HS-27A (cell line): ENCODE measurements around the gene CERK.
"Not testable (repeated sequence)": the region's sequence is repeated elsewhere in the genome, so short reads cannot be mapped to it uniquely, and the experiment has no call there.

Source experiments
- DNase-seq: peaks from one replicate; pipeline ENCODE4 v3.0.0-alpha.2; 2012; ENCODE audit warnings: low read depth, missing footprints

CERK gene

GRCh38 chr22:46646531-46647215 lies 91.4 kb downstream of the CERK start:
- DNase-seq, result no peak

GRCh38 chr22:46642840-46643480 lies 95.1 kb downstream of the CERK start:
- DNase-seq, result not testable (repeated sequence)

- no peak for DNase-seq
Observed at GRCh38 chr22:46641811-46642266, 96.2 kb downstream of the CERK start.

- no peak for DNase-seq
Observed at GRCh38 chr22:46640293-46641055, 97.6 kb downstream of the CERK start.

DNA sequence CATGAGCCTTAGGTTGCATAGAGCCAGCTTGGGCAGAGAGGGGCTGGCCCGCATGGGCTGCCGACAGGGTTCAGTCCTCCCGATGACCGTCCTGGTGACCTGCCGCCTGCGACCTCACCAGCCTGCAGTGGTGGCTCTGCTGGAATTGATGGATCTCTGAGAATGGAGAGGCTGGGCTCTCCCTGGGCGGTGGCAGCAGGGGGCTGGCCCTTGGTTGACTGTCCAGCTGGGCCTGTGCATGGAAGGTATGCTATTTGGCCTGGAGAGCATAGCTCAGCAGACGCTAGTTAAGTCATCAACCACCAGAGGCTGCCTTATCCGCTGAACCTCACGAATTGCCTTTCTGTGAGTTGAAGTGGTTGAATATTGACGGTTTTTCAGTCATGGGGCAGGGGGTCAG lies 98.2 kb downstream of the CERK start:
- no peak for DNase-seq

GRCh38 chr22:46638601-46639431 lies 99.2 kb downstream of the CERK start:
- DNase-seq, result no peak

DNA sequence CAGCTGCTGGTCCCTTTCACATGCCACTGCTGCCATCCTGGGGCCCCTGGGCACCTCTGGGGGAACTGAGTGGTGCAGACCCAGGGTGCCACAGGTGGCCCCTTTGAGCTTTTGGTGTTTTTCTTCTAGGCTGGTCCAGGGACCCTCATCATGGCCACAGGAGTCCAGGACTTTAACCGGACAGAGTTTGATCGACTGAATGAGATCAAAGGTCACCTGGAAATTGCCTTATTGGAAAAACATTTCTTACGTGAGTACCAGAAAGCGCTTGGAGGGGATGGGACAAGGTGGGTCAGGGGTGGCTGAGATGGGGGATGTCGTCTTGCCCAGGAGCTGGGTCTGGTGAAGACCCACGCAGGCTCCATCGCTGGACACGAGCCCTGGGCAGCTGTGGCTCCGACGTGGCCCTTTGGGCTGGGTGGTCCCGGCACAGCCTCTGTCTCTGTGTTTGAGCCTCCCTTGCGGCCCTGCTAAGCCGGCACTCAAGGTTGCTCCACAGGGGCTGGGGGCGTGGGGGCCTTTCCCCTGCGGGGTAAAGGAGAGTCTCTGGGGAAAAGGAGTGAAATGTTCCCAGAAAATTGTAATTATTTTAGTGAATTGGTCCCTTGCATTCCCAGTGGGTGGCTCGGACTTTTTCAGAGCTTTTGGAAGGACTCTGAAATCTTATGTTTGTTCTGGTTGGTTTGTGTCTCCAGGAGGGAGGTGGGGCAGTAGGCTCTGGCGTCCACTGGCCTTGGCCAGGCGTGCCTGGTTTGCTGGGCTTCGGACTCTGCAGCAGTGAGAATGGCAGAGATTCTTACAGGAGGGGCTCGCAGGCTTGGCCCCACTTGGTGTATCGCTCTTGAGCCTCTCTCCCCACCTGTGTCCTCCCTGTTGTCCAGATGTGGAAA lies 100.1 kb downstream of the CERK start:
- no peak for DNase-seq

DNA sequence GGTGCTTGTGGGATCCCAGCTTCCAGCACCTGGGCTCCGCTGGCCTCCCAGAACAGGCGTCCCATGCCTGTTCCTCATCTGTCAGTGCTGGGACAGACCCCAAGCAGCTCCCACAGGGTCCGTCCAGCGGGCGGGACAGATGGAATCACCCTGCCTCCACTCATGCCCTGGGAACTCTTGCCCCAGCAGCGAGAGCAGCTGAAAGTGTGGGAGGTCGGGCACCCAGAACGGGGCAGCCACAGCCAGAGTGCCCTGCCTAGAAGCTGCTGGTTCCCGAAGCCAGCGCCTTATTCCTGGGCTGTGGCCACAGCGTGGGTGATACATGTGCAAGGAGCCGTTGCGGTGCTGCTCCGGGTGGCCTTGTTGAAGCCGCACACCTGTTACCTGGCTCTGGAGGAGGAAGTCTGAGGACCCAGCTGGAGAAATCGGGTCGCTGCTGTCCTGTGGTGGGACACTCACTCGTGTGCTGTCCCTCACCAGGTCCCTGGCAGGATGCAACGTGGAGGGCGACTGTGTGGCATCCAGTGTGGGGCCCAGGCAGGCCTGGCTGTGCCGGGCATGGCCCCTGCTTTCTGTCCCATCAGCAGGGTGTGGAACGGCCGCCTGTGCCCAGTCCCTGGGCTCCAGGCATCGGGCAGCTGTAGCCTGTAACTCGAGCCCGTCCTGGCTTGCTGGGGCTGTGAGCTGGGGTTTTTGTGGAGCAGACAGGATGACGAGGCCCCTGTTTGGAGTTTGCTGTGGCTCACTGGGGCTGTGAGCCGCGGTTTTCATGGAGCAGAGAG lies 101.6 kb downstream of the CERK start:
- no peak for DNase-seq

DNA sequence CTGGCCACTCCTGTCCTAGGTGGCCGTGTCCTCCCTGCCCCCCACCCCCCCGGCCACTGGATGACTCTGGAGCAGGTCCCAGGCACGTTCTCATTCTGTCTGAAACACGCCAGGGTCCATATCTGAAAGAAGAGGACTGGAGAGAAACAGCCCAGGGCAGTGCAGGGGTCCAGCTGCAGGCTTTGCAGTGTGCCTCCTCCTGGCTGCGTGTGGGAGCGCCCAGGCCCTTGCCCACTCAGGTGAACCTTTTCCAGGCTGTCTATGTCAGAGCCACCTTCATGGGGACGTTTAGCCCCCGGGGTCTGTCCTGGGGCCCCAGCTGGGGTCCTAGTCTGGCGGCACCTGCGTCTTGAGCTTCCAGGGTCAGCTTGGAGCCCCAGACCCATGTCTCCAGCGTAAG lies 102.3 kb downstream of the CERK start:
- no peak for DNase-seq

DNA sequence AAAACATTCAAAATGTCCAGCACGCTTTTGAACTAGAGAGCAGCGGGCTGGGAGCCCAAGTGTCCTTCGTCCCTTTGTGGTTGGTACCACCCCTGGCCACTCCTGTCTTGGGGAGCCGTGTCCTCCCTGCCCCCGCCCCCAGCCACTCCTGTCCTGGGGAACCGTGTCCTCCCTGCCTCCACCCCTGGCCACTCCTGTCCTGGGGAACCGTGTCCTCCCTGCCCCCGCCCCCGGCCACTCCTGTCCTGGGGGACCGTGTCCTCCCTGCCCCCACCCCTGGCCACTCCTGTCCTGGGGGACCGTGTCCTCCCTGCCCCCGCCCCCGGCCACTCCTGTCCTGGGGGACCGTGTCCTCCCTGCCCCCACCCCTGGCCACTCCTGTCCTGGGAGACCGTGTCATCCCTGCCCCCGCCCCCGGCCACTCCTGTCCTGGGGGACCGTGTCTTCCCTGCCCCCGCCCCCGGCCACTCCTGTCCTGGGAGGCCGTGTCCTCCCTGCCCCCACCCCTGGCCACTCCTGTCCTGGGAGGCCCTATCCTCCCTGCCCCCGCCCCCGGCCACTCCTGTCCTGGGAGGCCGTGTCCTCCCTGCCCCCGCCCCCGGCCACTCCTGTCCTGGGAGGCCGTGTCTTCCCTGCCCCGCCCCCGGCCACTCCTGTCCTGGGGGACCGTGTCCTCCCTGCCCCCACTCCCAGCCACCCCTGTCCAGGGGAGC lies 102.9 kb downstream of the CERK start:
- not testable (repeated sequence) for DNase-seq
